Panc1 (cell line): ENCODE data around the gene SHKBP1.

Experiments
- SIN3A ChIP-seq: IDR thresholded peaks from 2 replicates; pipeline ENCODE4 v1.6.1; 2012; ENCODE audit warnings: low read depth, mild to moderate bottlenecking, low read length, moderate library complexity, borderline replicate concordance; ENCODE audit not compliant: insufficient read depth
- TF ChIP-seq, protein P1 (sequence below): fragments of 450-650 bp; IDR thresholded peaks from 2 replicates; pipeline ENCODE4 v1.5.1; 2017; ENCODE audit warnings: mild to moderate bottlenecking

DNA sequence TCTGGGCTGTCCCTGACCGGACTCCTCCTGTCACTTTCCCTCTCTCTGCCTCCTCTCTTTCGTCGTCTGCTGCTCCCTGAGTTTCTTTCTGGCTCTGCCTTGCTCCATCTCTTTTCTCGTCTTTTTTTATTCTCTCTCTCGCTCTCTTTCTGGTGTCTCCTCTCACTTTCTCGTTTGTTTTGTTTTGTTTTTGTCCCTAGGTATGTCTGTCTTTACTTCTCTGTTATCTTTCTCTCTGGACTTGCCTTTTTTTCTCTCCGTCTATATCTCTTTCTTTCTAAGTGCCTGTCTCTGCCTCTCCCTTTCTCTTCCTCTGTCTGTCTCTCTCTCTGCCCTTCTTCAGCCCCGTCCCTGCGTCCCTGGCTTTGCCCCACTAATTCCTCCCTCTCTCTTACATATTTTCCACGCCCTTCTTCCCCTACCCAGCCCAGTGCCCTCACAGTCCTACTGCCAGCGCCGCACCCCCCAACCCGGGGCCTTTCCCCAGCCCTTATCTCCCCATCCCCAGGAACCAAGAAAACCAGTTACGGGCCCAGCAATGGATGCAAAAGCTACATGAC is 48.1 kb upstream of the SHKBP1 start:
- no peak for TF ChIP-seq SIN3A
- TF ChIP-seq, protein P1, sequence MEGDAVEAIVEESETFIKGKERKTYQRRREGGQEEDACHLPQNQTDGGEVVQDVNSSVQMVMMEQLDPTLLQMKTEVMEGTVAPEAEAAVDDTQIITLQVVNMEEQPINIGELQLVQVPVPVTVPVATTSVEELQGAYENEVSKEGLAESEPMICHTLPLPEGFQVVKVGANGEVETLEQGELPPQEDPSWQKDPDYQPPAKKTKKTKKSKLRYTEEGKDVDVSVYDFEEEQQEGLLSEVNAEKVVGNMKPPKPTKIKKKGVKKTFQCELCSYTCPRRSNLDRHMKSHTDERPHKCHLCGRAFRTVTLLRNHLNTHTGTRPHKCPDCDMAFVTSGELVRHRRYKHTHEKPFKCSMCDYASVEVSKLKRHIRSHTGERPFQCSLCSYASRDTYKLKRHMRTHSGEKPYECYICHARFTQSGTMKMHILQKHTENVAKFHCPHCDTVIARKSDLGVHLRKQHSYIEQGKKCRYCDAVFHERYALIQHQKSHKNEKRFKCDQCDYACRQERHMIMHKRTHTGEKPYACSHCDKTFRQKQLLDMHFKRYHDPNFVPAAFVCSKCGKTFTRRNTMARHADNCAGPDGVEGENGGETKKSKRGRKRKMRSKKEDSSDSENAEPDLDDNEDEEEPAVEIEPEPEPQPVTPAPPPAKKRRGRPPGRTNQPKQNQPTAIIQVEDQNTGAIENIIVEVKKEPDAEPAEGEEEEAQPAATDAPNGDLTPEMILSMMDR, result no peak
